A673 (cell line): ENCODE measurements around the gene AGBL5. TPM values are rescaled to one million over a fixed set of nuclear protein-coding genes. Genes with fewer than 3 reads are reported as not detected.

ENCODE experiments used
- BruUV-seq: library from RNA; stranded (reverse); fragments of 400-500 nt; replicated peaks from 2 replicates; lab custom pipeline; 2021; lab: Mats Ljungman, UMichigan
- CTCF ChIA-PET: fragments of 300-600 bp; sonication (Branson Sonifier 250); formaldehyde crosslinking; loops from one replicate; lab custom pipeline; 2022; ENCODE audit warnings: antibody characterized with exemption; lab: Charles Lee
- POLR2A ChIA-PET: fragments of 300-600 bp; sonication (Branson Sonifier 250); formaldehyde crosslinking; loops from one replicate; lab custom pipeline; 2022; ENCODE audit warnings: antibody characterized with exemption; ENCODE audit not compliant: low non-redundant PET; lab: Charles Lee
- DNase-seq: peaks from one replicate; pipeline ENCODE4 v3.0.0-alpha.2; 2015; ENCODE audit warnings: low spot score
- H3K27ac ChIP-seq: fragments of 200-600 bp; sonication (generic); 2 replicates; pipeline ENCODE4 v1.5.1; 2016; ENCODE audit warnings: mixed run types, low read depth, mild to moderate bottlenecking, mixed read lengths, antibody characterized with exemption, low read length; ENCODE audit not compliant: poor library complexity, severe bottlenecking
- H3K27me3 ChIP-seq: fragments of 200-600 bp; sonication (generic); replicated peaks from 2 replicates; pipeline ENCODE4 v1.6.1; 2017; ENCODE audit warnings: mixed run types, low read depth, mild to moderate bottlenecking, mixed read lengths, antibody characterized with exemption, low read length; ENCODE audit not compliant: insufficient read depth, poor library complexity
- H3K36me3 ChIP-seq: fragments of 200-600 bp; sonication (generic); 2 replicates; pipeline ENCODE4 v1.6.1; 2016; ENCODE audit warnings: mixed run types, mild to moderate bottlenecking, mixed read lengths, antibody characterized with exemption, low read length; ENCODE audit not compliant: insufficient read depth, poor library complexity, severe bottlenecking
- H3K4me1 ChIP-seq: fragments of 200-600 bp; sonication (generic); 2 replicates; pipeline ENCODE4 v1.6.1; 2017; ENCODE audit warnings: mixed run types, mild to moderate bottlenecking, mixed read lengths, antibody characterized with exemption, low read length; ENCODE audit not compliant: insufficient read depth, poor library complexity, severe bottlenecking
- H3K4me3 ChIP-seq: fragments of 200-600 bp; sonication (generic); 2 replicates; pipeline ENCODE4 v1.5.1; 2016; ENCODE audit warnings: low read depth, mixed run types, mild to moderate bottlenecking, mixed read lengths, low read length; ENCODE audit not compliant: poor library complexity, severe bottlenecking
- H3K9me3 ChIP-seq: fragments of 200-600 bp; sonication (generic); 2 replicates; pipeline ENCODE4 v1.6.1; 2016; ENCODE audit warnings: mixed run types, low read depth, mild to moderate bottlenecking, mixed read lengths, antibody characterized with exemption, low read length; ENCODE audit not compliant: poor library complexity, severe bottlenecking
- EZH2 ChIP-seq: fragments of 200-600 bp; sonication (generic); IDR thresholded peaks from 2 replicates; pipeline ENCODE4 v1.6.1; 2017; ENCODE audit warnings: borderline replicate concordance, low read depth, mild to moderate bottlenecking, mixed read lengths, antibody characterized with exemption, low read length; ENCODE audit not compliant: poor library complexity, severe bottlenecking
- intact Hi-C: fragments of 100-400 bp; cut with micrococcal nuclease; formaldehyde crosslinking; loops from one replicate; pipeline ENCODE4 v1.10.0; 2022; ENCODE audit not compliant: unreplicated experiment
- total RNA-seq: library from RNA; stranded (reverse); gene quantifications from 2 replicates; pipeline ENCODE4 v1.2.3, GENCODE V29; 2021
- TF ChIP-seq, protein P1 (sequence below): fragments of 300-800, 200-600 bp; sonication (generic); conservative IDR thresholded peaks from 2 replicates; pipeline ENCODE4 v1.5.1; 2017; ENCODE audit warnings: low read depth, mild to moderate bottlenecking, antibody characterized with exemption, low read length, moderate library complexity, mixed read lengths

The AGBL5 gene
- total RNA-seq, 1 experiment from 2014 or later, result 64.1 TPM

DNA sequence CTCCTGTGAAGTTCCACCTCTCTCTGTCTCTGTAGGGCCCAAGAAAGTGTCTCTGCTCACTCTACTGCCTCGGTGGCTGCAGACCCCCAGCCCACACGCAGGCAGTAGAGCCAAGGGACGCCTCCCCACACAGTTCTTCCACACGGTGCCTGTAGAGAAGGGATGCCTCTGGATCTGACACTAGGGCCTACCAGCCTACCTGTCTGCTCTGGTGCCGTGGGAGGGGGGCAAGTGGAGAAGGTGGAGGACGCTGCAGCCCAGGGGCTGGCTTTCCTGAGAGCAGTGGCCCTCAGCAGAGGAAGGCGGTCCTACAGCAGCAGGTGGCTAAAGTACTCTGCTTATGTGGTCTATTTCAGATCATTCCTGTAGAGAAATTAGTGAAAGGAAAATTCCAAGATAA is 27.7 kb upstream of the AGBL5 start:
- no TSS peak for BruUV-seq
- POLR2A ChIA-PET, result no interaction called here
- no peak overlapping the region for H3K27ac ChIP-seq
- intact Hi-C loops, result no loop called here
- TF ChIP-seq EZH2, result no peak
- TF ChIP-seq, protein P1, sequence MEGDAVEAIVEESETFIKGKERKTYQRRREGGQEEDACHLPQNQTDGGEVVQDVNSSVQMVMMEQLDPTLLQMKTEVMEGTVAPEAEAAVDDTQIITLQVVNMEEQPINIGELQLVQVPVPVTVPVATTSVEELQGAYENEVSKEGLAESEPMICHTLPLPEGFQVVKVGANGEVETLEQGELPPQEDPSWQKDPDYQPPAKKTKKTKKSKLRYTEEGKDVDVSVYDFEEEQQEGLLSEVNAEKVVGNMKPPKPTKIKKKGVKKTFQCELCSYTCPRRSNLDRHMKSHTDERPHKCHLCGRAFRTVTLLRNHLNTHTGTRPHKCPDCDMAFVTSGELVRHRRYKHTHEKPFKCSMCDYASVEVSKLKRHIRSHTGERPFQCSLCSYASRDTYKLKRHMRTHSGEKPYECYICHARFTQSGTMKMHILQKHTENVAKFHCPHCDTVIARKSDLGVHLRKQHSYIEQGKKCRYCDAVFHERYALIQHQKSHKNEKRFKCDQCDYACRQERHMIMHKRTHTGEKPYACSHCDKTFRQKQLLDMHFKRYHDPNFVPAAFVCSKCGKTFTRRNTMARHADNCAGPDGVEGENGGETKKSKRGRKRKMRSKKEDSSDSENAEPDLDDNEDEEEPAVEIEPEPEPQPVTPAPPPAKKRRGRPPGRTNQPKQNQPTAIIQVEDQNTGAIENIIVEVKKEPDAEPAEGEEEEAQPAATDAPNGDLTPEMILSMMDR, result no peak
- no peaks in the 10 kb centered on the region for H3K27me3 ChIP-seq
- DNase-seq, result no peak
- H3K9me3 ChIP-seq, result no peaks in the 10 kb centered on the region
- H3K4me3 ChIP-seq, result no peak overlapping the region
- no peaks in the 10 kb centered on the region for H3K36me3 ChIP-seq
- no peaks in the 10 kb centered on the region for H3K4me1 ChIP-seq
- CTCF ChIA-PET, result interaction anchor here (0.6 kb wide), 1 partner anchor 168 kb away, joined by 3 read pairs; no protein-coding TSS in a partner anchor

DNA sequence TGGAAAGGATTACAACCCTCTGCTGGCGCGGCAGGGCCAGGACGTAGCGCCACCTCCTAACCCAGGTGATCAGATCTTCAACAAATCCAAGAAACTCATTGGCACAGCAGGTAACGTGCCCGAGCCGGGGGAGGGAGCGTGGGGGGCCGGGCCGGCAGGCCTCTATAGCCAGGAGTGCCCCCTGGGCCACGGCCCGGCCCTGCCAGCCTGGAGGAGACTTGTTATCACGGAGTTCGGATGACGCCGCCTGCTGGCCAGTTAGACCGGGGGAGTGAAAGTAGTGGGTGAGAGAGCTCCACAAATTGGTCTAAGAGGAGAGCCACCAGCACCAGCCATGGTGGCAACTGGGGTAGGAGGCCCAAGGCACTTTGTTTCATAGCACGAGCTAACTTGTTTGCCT is 27.3 kb upstream of the AGBL5 start:
- POLR2A ChIA-PET, result no interaction called here
- intact Hi-C loops, result no loop called here
- Histone ChIP-seq H3K4me3 (no peak overlapping the region), H3K4me1 (no peaks in the 10 kb centered on the region), H3K27me3 (no peaks in the 10 kb centered on the region), H3K36me3 (no peaks in the 10 kb centered on the region), H3K9me3 (no peaks in the 10 kb centered on the region), H3K27ac (no peak overlapping the region)
- no peak for DNase-seq
- no TSS peak for BruUV-seq
- TF ChIP-seq EZH2, result no peak
- TF ChIP-seq, protein P1, result 0 out of 2 replicates have a peak, but pooled peaks have one; percentile 17
- CTCF ChIA-PET, result interaction anchor here (0.6 kb wide), 1 partner anchor 167 kb away, joined by 3 read pairs; no protein-coding TSS in a partner anchor

DNA sequence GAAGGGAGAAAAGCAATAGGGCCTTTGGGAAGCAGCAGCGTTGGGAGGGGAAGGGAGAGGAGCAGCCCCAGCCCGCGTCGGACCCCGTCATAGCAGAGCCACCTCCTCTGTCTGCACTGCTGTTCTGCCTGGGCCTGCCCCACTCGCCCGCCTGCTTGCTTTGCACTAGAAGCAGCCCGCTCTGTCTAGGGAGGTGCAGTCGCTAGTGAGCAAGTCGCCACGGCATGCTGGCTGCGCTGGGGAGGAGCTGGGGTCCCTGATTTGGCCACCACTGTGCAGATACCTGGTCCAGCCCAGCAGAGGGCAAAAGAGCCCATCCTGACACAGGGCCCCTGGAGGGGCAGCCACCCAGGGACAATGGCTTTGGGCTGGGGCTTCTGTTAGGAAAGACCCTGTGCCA is 26.7 kb upstream of the AGBL5 start:
- no peaks in the 10 kb centered on the region for H3K27me3 ChIP-seq
- no peak overlapping the region for H3K4me3 ChIP-seq
- no TSS peak for BruUV-seq
- intact Hi-C loops, result no loop called here
- CTCF ChIA-PET, result no interaction called here
- no peaks in the 10 kb centered on the region for H3K4me1 ChIP-seq
- no peak overlapping the region for H3K27ac ChIP-seq
- H3K9me3 ChIP-seq, result no peaks in the 10 kb centered on the region
- POLR2A ChIA-PET, result no interaction called here
- no peaks in the 10 kb centered on the region for H3K36me3 ChIP-seq
- TF ChIP-seq, protein P1, result no peak
- no peak for TF ChIP-seq EZH2
- no peak for DNase-seq
